A549 (cell line): ENCODE data around the gene LSG1. TPM values are rescaled to one million over a fixed set of nuclear protein-coding genes. Genes with fewer than 3 reads are reported as not detected.

Experiments used
- ATAC-seq, 2 experiments: fragments of 200-7000 bp in 1 of 2; fragments of >200 bp in 1 of 2; cut with Nextera tagmentation in 1 of 2; cut with Tn5 transposase in 1 of 2; 3 replicates each; pipeline versions ENCODE4 v1.8.0 to v1.9.1; 2018 to 2020; ENCODE audit warnings: mild to moderate bottlenecking in 1 of 2, moderate library complexity in 1 of 2
- CTCF ChIA-PET: fragments of 300-600 bp; sonication (Branson Sonifier 250); formaldehyde crosslinking; extraction: SDS; loops from one replicate; lab custom pipeline; 2021; ENCODE audit warnings: antibody characterized with exemption, inconsistent platforms; lab: Yijun Ruan, JAX
- POLR2A ChIA-PET: fragments of 350-600 bp; formaldehyde crosslinking; extraction: SDS; loops from one replicate; lab custom pipeline; 2021; ENCODE audit warnings: antibody characterized with exemption, inconsistent platforms; lab: Yijun Ruan, JAX
- DNase-seq, 2 experiments: peaks; one replicate each; pipeline versions ENCODE4 v3.0.0 to v3.0.0-alpha.2; 2011 to 2016; ENCODE audit warnings: low read depth in 1 of 2, low spot score in 1 of 2
- FAIRE-seq: peaks from 2 replicates; lab custom pipeline; 2011; peaks lifted over from hg19 to GRCh38; lab: Jason Lieb, UNC
- H3K27ac ChIP-seq, 2 experiments: fragments of >200 bp; sonication (Bioruptor Twin); formaldehyde crosslinking; 3 replicates each; pipeline ENCODE4 v1.5.1; 2016 to 2017
- H3K4me1 ChIP-seq: fragments of >200 bp; sonication (Bioruptor Twin); formaldehyde crosslinking; 3 replicates; pipeline ENCODE4 v1.6.1; 2016
- H3K4me2 ChIP-seq: fragments of >200 bp; sonication (Bioruptor Twin); formaldehyde crosslinking; 3 replicates; pipeline ENCODE4 v1.6.1; 2016
- H3K4me3 ChIP-seq: fragments of >200 bp; sonication (Bioruptor Twin); formaldehyde crosslinking; 3 replicates; pipeline ENCODE4 v1.5.1; 2016
- H3K9me3 ChIP-seq: fragments of >200 bp; sonication (Bioruptor Twin); formaldehyde crosslinking; 3 replicates; pipeline ENCODE4 v1.6.1; 2016
- CEBPB ChIP-seq, 2 experiments: fragments of >200 bp in 1 of 2; sonication (Bioruptor Twin) in 1 of 2; formaldehyde crosslinking in 1 of 2; IDR thresholded peaks; 2 replicates each; pipeline ENCODE4 v1.6.1; 2012 to 2016
- EP300 ChIP-seq, 2 experiments: fragments of >200 bp; sonication (Bioruptor Twin); formaldehyde crosslinking; IDR thresholded peaks; 2 replicates in 1 of 2; 3 replicates in 1 of 2; pipeline ENCODE4 v1.6.1; 2016 to 2017
- FOXS1 ChIP-seq: fragments of 250-450 bp; sonication (Bioruptor Pico); IDR thresholded peaks from 2 replicates; pipeline ENCODE4 v1.5.0; 2020; ENCODE audit warnings: mild to moderate bottlenecking, moderate library complexity
- GATA3 ChIP-seq: IDR thresholded peaks from 2 replicates; pipeline ENCODE4 v1.6.1; 2012; ENCODE audit warnings: borderline replicate concordance
- HOXA7 ChIP-seq: fragments of 250-450 bp; sonication (Bioruptor Pico); IDR thresholded peaks from 2 replicates; pipeline ENCODE4 v1.5.0; 2020; ENCODE audit warnings: mild to moderate bottlenecking, moderate library complexity
- JUN ChIP-seq, 2 experiments: fragments of >200 bp; sonication (Bioruptor Twin); formaldehyde crosslinking; IDR thresholded peaks; 2 replicates in 1 of 2; 3 replicates in 1 of 2; pipeline ENCODE4 v1.6.1; 2016 to 2017
- KDM5A ChIP-seq: fragments of 200-600 bp; sonication (generic); IDR thresholded peaks from 2 replicates; pipeline ENCODE4 v1.6.1; 2016; ENCODE audit warnings: antibody characterized with exemption, mild to moderate bottlenecking
- NR3C1 ChIP-seq: fragments of >200 bp; sonication (Bioruptor Twin); formaldehyde crosslinking; IDR thresholded peaks from 3 replicates; pipeline ENCODE4 v1.6.1; 2017
- PBX3 ChIP-seq: IDR thresholded peaks from 2 replicates; pipeline ENCODE4 v1.6.1; 2012
- PHF8 ChIP-seq: fragments of 200-600 bp; sonication (generic); IDR thresholded peaks from 2 replicates; pipeline ENCODE4 v1.6.1; 2016; ENCODE audit warnings: low read depth, mild to moderate bottlenecking, antibody characterized with exemption, moderate library complexity, borderline replicate concordance
- POLR2A ChIP-seq: IDR thresholded peaks from 2 replicates; pipeline ENCODE4 v1.6.1; 2012; ENCODE audit warnings: mild to moderate bottlenecking, low read length
- RAD21 ChIP-seq, 2 experiments: fragments of >200 bp in 1 of 2; sonication (Bioruptor Twin) in 1 of 2; formaldehyde crosslinking in 1 of 2; IDR thresholded peaks in 1 of 2; conservative IDR thresholded peaks in 1 of 2; 2 replicates in 1 of 2; 3 replicates in 1 of 2; pipeline ENCODE4 v1.6.1; 2012 to 2018; ENCODE audit warnings: inconsistent platforms in 1 of 2
- REST ChIP-seq: fragments of 200-600 bp; sonication (generic); IDR thresholded peaks from 2 replicates; pipeline ENCODE4 v1.6.1; 2016; ENCODE audit warnings: antibody characterized with exemption, mild to moderate bottlenecking, moderate library complexity
- SMC3 ChIP-seq: fragments of >200 bp; sonication (Bioruptor Twin); formaldehyde crosslinking; IDR thresholded peaks from 3 replicates; pipeline ENCODE4 v1.6.1; 2018; ENCODE audit warnings: inconsistent platforms
- WGBS: methylation state at CpG from one replicate; pipeline ENCODE4 v1.1.6; 2017; ENCODE audit errors: missing lambda C conversion rate; 5-methylcytosine and 5-hydroxymethylcytosine counted together
- polyA plus RNA-seq, 4 experiments: library from polyadenylated mRNA; depleted of rRNA in 3 of 4; stranded (reverse); fragments of >200 nt; fragmentation: RNase III in 1 of 4; extraction: RNeasy Plus Mini Kit Qiagen cat#74134 plus additional on column Dnase treatment in 1 of 4; gene quantifications; 2 replicates in 3 of 4; 3 replicates in 1 of 4; pipeline ENCODE4 v1.2.3, GENCODE V29; 2011 to 2017
- TF ChIP-seq, protein P1 (sequence below): IDR thresholded peaks from 2 replicates; pipeline ENCODE4 v1.6.1; 2012
- TF ChIP-seq, protein P2 (sequence below): IDR thresholded peaks from 2 replicates; pipeline ENCODE4 v1.6.1; 2012; ENCODE audit warnings: low read depth, borderline replicate concordance
- TF ChIP-seq, protein P3 (sequence below): fragments of >200 bp; sonication (Bioruptor Twin); formaldehyde crosslinking; IDR thresholded peaks from 3 replicates; pipeline ENCODE4 v1.5.1; 2016

The LSG1 gene
- polyA plus RNA-seq, 2 of the 4 experiments (the other 2 are of a cell fraction) = 37.4 to 70.3 TPM

DNA sequence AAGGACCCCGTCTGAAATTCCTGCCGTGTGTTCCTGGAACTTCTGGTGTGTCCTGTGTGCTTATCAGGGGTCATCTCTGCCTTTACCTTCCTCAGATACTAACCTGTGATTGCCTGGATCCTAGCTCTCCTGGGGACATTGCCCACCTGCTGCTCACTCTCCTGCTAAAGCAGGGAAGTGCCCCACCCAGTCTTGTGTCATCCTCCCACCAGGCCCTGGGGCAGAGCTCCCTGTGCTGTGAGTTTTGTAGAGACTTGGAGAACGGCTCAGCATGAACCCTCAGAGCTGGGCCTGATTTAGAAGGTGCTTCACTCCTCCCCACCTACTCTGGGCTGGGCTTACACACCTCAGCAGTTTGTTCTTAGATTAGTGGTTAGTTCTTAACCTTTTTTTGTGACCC, 34.9 kb downstream of the LSG1 start:
- FAIRE-seq = no peak
- no peak for DNase-seq
- 66% methylated on average over 3 of the region's 3 CpGs for WGBS
- no peak for ATAC-seq
- H3K27ac ChIP-seq = no peak overlapping the region
- CTCF ChIA-PET = interaction anchor here (1.3 to 2.2 kb wide), 2 partner anchors 24 to 293 kb away, joined by 3 to 5 read pairs; no protein-coding TSS in a partner anchor
- POLR2A ChIA-PET = no interaction called here
- TF ChIP-seq SMC3 (no peak), KDM5A (no peak), FOXS1 (CRISPR knock-in tag) (no peak), HOXA7 (no peak), NR3C1 (no peak), GATA3 (no peak), EP300 (IDR thresholded peaks at IDR 0.05) (no peak), PHF8 (no peak), PBX3 (no peak)
- TF ChIP-seq, protein P1, sequence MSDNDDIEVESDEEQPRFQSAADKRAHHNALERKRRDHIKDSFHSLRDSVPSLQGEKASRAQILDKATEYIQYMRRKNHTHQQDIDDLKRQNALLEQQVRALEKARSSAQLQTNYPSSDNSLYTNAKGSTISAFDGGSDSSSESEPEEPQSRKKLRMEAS = no peak
- TF ChIP-seq, all 56 proteins: peak for 0
- no peaks in the 10 kb centered on the region for H3K9me3 ChIP-seq
- H3K4me3 ChIP-seq = no peak overlapping the region
- H3K4me2 ChIP-seq = no peak overlapping the region
- H3K4me1 ChIP-seq = no peaks in the 10 kb centered on the region

- FAIRE-seq = no peak
- ChIA-PET POLR2A (interaction anchor here (1.0 to 1.1 kb wide), 4 partner anchors 9 to 910 kb away, joined by 3 to 5 read pairs (median 3); partner anchors contain the start of gene PPP1R2), CTCF (interaction anchor here (0.7 to 2.0 kb wide), 18 partner anchors 9 to 310 kb away, joined by 3 to 11 read pairs (median 3); no protein-coding TSS in a partner anchor)
- ATAC-seq = peak; percentile 90 to 95
- H3K9me3 ChIP-seq = peaks cover 10% of the 10 kb centered on the region; the same call in 1 of the 3 replicates
- peak within 1 kb of the TSS; percentile 75 for H3K4me2 ChIP-seq
- H3K27ac ChIP-seq = peak within 1 kb of the TSS; percentile 99 to 100
- H3K4me1 ChIP-seq = no peaks in the 10 kb centered on the region
- H3K4me3 ChIP-seq = peak within 1 kb of the TSS; percentile 95
- DNase-seq = peak; percentile 74 to 89
- peak; percentile 32 to 70; a peak in 4 of 5 replicates for TF ChIP-seq RAD21 (conservative IDR thresholded peaks at IDR 0.05 in 1 of 2, IDR thresholded peaks at IDR 0.05 in 1 of 2)
- TF ChIP-seq POLR2A = peak; percentile 21; the same call in 1 of the 2 replicates
- TF ChIP-seq REST = no peak
- TF ChIP-seq, protein P2, sequence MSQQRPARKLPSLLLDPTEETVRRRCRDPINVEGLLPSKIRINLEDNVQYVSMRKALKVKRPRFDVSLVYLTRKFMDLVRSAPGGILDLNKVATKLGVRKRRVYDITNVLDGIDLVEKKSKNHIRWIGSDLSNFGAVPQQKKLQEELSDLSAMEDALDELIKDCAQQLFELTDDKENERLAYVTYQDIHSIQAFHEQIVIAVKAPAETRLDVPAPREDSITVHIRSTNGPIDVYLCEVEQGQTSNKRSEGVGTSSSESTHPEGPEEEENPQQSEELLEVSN = peak; percentile 37; the same call in 1 of the 2 replicates
- TF ChIP-seq PHF8 = peak; percentile 40
- TF ChIP-seq, protein P1 = peak; percentile 59; the same call in 1 of the 2 replicates
- no peak for TF ChIP-seq CEBPB (IDR thresholded peaks at IDR 0.05)
- peak in 1 of 2 experiments; percentile 49; a peak in 1 of 5 replicates for TF ChIP-seq JUN (IDR thresholded peaks at IDR 0.05)
- TF ChIP-seq GATA3 = 0 out of 2 replicates have a peak, but pooled peaks have one; percentile 37
- TF ChIP-seq SMC3 = peak; percentile 66
- TF ChIP-seq, protein P3, sequence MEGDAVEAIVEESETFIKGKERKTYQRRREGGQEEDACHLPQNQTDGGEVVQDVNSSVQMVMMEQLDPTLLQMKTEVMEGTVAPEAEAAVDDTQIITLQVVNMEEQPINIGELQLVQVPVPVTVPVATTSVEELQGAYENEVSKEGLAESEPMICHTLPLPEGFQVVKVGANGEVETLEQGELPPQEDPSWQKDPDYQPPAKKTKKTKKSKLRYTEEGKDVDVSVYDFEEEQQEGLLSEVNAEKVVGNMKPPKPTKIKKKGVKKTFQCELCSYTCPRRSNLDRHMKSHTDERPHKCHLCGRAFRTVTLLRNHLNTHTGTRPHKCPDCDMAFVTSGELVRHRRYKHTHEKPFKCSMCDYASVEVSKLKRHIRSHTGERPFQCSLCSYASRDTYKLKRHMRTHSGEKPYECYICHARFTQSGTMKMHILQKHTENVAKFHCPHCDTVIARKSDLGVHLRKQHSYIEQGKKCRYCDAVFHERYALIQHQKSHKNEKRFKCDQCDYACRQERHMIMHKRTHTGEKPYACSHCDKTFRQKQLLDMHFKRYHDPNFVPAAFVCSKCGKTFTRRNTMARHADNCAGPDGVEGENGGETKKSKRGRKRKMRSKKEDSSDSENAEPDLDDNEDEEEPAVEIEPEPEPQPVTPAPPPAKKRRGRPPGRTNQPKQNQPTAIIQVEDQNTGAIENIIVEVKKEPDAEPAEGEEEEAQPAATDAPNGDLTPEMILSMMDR = peak; percentile 69
- 2% methylated on average over 16 of the region's 66 CpGs for WGBS
Observed at GRCh38 chr3:194633349-194634004, 38.5 kb downstream of the LSG1 start, which contains the start of gene TMEM44. TSS of gene TMEM44 (minus strand) at chr3:194633419. CDS start at chr3:194633215, 204 bp downstream.
